Stimulated activated CD8-positive, alpha-beta memory T cell treated with anti-CD3 and anti-CD28 coated beads, Interleukin-7, amount 100 ng/mL, for 4 hours (primary cell): ENCODE data around the gene CNOT2.
A peak's percentile ranks its signal among the peaks of the same experiment; 100 is the strongest.

Experiments
- DNase-seq, 2 donors: peaks; one replicate each; pipeline ENCODE4 v3.0.0-alpha.2; 2020; ENCODE audit warnings: low read depth in 2 of 2

The CNOT2 gene

DNA sequence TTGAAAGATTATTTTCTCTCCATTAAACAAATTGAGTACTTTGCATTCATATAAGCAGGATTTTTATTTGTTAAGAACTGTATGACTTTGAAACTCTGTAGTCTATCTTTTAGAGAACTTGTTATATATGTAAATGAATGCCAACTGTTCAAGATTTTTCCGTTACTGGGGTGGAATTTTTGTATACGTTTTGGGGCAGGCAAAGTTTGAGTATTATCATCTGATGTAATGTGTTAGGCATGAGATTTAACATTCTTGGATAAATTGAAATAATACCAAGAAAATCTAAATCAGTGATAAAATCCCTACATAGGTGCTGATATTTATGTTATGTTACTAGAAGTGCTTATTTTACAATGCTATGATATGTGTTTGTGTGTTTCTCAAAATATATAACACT is 8.4 kb downstream of the CNOT2 start:
- DNase-seq, result no peak

DNA sequence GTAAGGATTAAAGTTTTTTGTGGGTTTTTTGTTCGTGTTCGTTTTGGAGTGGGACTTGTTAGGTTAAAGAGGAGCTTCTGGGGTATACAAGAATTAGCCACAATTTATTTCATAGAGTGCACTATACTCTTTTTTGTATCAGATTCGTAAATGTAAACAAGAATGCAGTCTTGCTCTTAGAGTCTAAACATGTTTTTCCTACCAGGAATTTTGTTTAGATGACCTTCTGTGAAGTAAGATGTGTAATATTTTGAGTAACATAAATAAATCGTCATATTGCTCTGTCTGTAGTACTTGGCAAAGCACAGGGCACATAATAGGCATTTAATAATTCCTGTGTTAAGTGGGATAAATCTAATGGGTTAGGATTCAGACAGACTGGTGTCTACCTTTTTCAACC is 9.6 kb downstream of the CNOT2 start:
- DNase-seq, result no peak

DNA sequence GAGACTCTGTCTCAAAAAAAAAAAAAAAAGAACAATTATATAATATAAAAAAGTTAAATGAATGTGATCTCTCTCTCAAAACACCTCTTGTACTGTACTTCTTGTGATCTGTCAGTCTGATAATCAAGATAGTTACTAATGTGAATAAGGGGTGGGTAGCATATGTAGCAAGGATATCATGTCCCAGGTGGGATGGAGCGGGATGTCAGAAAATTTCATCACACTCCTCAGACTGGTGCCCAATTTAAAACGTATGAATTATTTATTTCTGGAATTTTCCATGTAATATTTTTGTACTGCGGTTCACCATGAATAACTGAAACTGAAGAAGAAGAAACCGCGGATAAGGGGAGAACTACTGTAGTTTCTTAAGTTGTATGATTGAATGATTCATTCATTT is 11.0 kb downstream of the CNOT2 start:
- no peak for DNase-seq

DNA sequence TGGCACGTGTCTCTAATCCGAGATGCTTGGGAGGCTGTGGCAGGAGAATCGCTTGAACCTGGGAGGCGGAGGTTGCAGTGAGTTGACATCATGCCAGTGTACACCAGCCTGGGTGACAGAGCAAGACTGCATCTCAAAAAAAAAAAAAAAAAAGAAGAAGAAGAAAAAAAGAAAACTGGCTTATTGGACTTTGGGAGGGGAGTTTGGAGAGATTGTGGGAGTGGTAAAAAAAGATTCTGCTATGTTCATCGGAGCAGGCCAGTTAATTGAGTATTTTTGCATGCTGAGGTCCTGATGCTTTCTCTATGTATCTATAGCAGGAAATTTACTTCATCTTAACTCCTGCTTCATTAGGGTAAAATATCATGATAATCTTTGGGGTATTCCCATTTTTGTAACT is 11.6 kb downstream of the CNOT2 start:
- no peak for DNase-seq

DNA sequence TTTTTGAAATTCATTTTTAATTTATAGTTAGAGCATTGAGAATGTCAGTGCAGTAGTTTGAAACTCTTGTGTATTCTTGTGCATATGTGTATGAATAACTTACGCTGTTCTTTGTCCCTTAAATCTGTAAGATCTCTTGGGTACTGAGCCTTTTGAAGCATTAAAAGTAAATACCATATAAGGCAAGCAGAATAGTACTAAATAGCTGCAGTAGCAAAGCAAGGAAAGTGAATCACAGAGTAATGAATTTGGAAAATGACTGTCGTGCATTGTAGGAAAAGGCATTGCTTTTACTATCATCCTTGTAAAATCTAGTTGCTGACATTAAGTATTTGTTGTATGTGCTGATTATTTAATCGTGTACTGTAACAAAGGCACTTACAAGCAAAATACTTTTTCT is 12.1 kb downstream of the CNOT2 start:
- DNase-seq, result no peak

DNA sequence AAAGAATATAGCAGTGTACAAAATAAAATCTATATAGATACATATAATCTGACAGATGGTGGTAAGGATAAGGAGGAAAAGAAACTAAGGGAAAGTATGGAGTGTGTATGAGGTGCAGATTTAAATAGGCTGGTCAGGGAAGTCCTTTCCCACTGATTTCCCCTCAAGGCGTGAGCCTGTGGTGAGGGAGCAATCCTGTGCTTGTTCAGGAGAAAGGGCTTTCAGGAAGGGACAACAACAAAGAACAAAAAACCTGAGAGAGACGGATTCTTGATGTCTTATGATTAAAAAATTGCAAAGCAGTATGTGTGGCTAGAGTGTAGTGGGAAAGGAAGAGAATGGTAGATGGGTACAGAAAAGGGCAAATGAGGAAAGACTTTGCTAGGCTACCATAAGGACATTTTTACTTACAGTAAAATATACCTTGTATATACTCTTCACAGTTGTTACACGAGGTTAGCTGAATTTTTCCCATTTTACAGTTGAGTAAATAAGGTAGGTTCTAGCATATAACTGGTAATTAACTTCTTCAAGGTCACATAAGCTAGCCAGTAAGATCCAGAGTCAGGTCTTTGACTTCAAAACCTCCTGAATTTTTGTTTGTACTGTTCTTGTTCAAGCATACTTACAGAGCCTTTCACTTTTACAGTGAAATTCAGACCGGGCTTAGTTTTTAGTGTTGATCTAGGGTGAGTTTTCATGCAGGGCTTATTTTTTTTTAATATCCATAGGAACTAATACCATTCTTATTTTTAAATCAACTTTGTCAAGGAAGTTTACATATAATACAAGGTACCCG is 15.6 kb downstream of the CNOT2 start:
- DNase-seq, result no peak

DNA sequence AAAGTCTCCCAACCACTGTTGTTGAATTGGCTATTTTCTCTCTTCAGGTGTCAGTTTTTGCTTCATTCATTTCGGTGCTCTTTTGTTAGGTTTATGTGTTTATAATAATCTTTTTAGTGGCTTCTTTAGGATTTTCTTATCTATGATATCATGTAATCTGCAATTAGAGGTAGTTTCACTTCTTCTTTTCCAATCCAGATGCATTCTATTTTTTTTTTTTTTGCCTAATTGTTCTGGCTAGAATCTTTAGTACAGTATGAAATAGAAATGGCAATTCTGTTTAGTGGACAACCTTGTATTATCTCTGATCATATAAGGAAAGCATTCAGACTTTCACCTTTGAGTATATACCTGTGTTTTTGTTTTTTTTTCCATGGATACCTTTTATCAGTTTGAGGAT is 17.4 kb downstream of the CNOT2 start:
- DNase-seq, result no peak

DNA sequence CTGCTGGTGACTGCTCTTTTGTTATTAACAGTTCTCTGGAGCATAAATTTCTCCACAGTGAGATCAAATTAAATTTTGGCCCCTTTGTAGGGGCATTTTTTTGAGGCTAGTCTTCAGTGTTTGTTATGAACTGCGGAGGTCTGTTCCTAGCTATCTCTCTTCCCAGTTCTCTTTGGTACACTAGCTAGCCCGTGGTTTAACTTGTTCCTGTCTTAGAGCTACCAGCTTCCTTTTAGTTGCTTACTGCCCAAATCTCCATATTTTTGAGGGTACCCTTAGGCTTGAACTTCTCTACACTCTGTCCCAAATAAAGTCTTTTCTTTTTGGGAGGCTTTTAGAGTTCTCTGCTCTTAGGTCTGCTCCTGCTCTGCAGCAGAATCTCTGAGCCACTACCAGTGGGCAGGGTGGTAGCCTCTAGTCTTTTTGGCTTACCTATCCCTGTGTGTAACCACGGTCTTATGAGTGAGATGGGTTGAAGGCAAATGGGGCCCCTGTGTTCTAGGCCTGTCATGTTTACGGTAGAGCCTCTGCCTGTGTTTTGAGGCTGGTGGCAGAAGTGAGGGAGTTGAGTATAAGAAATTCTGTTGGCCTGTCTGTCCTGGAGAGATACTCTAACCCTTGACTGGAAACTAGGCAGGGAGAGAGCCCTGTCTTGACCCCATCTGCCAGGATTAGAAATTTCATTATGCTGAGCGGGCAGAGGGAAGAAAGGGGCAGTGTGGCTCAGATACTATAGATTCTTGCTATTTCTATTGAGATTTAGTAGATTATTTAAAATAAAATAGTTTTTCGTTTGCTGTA is 21.0 kb downstream of the CNOT2 start:
- no peak for DNase-seq

DNA sequence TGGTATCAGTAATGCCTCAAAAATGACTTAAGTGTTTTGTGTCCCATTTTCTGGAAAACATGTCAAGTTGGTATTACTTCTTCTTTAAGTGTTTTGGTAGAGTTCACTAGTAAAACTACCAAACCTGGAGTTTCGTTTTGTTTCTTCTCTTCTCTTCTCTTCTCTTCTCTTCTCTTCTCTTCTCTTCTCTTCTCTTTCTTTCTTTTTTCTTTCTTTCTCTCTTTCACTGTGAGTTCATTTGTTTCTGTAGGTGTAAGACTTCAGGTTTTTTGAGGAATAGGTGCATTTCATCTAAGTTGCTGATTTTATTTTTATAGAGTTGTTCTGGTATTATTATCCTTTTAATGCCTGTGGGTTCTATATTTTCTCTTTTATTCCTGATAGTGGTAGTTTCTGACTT is 21.9 kb downstream of the CNOT2 start:
- DNase-seq, result no peak

DNA sequence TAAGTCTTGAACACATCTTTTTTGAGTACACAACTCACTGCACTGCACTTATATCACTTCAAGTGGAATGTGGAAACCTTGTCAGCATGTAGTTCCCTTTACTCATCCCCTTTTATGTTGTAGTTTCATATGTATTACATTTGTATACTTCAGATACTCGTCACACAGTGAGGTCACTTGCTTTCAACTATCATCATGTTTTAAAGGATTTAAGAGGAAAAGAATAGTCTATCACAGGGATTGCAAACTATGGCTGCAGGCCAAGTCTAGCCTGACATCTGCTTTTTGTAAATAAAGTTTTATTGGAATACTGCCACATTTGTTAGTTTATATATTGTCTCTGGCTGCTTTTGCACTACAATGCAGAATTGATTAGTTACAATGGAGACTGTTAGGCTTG is 24.3 kb downstream of the CNOT2 start:
- no peak for DNase-seq

DNA sequence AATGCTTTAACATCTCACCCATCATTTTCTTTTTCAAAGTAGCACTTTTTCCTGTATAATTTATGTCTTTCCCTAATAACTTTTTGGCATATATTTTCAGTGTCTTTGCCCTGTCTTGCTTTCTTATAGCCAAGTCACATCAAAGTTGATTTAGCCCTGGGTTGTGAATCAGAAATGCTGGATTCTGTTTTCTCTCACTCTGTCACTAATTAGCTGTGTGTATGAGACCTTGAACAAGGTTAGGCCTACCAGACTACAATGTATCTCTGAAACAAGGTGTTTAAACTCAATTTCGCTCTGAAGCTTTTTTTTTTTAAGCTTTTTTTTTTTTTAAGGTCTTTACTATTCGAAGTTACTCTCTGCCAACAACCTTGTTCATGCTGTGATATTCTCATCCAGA is 25.7 kb downstream of the CNOT2 start:
- DNase-seq, result no peak

DNA sequence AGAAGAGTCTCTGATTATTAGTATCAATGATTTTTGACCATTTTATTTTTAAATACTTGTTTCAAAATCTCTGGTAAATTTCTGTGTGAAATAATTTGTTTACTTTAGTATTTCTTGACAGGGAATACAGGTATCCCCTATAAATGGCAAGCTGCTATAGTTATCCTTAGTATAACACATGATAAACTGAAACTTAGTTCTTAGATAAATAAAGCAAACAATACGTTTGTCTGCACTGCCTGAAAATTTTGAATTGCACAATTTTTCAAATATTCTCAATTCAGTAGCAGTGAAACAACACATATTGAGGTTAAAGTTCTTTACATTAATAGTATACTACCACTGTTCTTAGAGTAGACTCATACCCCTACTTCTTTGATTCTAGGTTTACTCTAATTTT is 26.9 kb downstream of the CNOT2 start:
- DNase-seq, result no peak

DNA sequence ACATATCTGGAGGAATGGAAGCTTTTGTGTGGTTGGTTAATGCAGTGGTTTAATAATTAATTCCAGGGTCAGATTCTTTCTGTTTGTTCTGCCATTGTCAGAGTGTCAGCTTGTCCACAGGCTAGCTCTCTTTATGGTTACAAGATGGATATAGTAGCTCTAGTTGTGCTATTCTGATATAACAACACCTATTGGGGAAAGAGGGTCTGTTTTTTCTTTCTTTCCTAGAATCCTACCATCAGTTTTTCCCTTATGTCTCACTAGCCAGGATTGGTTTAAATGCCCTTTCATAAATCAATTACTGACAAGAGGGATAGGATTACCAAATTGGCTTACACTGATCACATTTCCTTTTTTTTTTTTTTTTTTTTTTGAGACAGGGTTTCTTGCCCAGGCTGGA is 27.8 kb downstream of the CNOT2 start:
- DNase-seq, result no peak

DNA sequence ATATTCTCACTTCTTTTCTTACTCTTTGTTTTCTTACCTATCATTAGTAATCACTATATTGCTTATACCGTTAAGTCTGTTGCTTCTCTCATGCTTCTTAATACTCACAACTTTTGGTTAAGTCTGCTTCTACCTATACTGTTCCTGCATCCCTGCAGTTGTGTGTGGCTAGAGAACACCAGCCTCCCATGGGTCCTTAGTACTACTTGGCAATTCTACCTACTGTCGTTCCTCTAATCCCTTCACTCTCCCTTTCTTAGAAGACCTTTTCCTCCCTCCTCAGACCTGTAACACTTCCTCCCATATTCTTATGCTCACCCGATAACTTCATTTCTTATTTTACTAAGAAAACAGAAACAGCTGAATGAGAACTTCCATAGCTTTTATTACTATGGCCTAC is 29.3 kb downstream of the CNOT2 start:
- DNase-seq, result no peak

DNA sequence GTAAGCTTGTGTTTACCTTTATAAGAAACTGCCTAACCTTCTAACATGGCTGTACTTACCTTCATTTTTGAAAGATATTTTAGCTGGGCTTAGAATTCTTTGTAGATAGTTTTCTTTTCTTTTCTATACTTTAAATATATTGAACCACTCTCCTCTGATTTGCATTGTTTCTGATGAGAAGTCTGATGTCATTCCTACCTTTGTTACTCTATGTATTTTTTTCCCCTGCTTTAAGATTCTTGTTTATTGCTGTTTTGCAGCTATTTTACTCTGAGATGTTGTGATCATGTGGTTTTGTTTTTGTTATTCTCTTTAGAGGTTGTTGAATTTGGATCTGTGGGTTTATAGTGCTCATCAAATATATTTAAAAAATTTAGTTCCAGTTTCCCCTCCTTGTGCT is 31.8 kb downstream of the CNOT2 start:
- DNase-seq, result no peak

DNA sequence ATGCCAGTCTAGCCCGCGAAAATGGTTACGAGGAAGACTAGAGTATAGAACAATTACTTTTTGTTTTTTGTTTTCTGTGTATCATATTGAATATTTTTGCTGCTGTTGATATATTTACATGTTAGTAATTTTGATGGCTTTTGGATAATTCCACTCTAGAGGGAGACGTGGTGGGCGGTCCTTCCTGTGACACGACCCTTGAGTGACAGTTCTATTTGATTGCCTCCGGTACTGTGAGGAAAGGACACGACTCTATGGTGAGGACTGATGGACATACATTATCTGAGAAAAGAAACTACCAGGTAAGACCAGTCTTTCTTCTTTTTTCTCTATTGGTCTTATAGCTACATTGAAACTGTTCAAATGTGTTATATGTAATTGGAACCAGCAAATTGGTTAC is 34.7 kb downstream of the CNOT2 start:
- no peak for DNase-seq

DNA sequence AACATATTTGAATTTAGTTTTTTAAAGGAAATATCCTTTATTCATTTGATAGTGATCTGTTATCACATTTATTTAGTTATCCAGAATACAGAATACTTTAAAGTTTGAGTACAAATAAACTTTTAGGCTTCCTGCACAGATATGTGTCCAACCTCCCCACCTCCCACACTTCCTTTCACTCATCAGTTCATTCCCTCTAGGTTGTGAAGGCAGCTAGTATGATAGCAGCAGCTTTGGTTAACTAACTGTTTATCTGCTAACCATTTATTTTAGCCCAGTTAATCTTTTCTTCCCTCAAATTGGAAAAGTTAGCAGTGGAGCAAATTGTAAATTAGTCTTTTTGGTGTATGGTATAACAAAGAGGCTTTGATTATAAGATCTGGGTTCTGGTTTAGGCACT is 35.7 kb downstream of the CNOT2 start:
- no peak for DNase-seq

DNA sequence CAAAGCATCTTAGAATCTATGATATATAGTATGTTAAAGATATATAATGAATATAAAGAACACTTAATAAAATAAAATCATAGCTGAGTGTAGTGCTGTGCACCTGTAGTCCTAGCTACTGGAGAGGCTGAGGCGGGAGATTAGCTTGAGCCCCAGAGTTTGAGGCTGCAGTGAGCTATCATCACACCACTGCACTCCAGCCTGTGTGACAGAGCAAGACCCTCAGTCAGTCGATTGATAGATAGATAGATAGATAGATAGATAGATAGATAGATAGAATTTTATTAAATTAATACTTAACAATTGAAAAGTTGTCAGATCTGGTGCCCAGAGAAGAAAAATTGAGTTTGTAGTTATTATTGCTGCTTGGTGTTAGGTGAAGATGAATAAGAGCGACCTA is 40.0 kb downstream of the CNOT2 start:
- no peak for DNase-seq

DNA sequence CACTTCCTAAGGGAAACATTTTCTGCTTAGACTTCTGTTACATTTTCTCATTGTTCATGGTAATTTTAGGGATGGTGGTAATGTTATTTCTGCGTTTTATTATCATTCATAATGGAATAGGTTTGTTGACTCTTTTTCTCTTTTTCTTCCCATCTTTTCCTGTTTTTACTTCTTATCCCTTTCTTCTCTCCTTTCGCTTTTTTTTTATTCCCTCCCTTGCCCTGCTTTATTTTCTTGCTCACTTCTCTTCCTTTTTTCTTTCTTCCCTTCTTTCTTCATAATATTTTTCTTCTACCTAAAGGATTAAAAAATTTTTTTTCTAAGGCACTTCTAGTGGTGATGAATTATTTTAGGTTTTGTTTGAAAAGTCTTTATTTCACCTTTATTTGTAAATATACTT is 45.6 kb downstream of the CNOT2 start:
- no peak for DNase-seq

DNA sequence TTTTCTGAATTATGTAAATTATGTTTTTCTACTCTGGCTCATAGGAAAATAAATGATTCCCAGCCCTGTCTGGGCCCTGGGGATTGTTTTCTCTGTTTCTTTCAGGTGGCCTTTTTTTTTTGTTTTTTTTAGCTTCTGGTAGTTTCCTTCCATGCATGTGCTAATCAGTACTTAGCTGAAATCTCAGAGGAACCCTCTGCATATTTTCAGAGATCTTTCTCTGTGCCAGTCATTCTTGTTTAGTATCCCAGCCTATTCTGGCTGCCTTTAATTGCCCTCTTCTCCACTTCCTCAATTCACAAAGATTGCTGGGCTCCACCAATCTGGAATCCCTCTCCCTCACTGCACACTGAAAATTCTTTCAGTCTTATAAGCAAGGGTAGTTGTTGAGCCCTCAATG is 46.9 kb downstream of the CNOT2 start:
- DNase-seq, result no peak

DNA sequence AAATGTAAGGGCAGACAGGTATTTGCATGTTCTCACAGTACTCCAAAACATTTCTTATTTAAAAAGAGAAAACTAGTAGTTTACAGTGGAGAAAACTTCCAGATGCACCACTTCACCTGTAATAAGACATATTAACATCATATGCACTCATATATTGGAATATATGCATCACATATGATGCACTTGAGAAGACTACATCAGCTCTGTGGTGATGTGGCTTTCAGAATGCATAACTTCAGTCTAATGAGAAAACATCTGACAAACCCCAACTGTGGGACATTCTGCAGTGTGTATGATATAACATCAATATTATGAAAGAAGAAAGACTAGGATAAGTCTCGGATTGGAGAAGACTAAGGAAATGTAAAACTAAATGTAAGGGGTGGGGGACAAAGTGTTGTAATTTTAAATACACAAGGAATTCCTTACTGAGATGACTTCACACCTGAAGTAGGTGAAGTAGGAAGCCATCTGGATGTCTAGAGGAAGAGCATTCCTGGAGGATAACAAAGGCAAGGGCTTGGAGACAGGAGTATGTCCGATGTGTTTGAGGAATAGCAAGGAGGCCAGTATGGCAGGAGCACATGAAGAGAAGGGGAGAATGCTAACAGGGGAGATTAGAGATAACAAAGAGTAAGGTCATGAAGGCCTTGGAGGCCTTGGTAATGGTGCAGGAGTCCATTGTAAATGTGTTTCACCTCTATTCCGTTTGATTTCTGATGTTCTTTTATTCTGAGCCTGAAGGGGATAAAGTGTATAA is 49.0 kb downstream of the CNOT2 start:
- no peak for DNase-seq

DNA sequence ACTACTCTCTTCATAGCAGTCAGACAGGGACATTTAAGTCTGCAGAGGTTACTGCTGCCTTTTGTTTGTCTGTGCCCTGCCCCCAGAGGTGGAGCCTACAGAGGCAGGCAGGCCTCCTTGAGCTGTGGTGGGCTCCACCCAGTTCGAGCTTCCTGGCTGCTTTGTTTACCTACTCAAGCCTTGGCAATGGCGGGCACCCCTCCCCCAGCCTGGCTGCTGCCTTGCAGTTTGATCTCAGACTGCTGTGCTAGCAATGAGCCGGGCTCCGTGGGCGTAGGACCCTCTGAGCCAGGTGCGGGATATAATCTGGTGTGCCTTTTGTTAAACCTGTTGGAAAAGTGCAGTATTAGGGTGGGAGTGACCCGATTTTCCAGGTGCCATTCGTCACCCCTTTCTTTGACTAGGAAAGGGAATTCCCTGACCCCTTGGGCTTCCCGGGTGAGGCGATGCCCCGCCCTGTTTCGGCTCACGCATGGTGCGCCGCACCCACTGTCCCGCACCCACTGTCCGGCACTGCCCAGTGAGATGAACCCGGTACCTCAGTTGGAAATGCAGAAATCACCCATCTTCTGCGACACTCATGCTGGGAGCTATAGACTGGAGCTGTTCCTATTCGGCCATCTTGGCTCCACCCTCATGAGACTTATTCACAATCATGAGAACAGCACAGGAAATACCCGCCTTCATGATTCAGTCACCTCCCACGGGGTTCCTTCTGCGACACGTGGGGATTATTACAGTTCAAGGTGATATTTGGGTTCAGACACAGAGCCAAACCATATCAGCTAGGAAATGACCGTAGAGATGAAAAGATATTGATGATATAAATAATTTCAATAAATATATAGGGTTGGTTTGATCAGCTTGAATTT is 61.7 kb downstream of the CNOT2 start:
- DNase-seq, result peak; percentile 5 to 27
